AG10803 (cell line): Measurements from ENCODE around the gene GREM1.

Experiments used
- DNase-seq: peaks from one replicate; pipeline ENCODE4 v3.0.0; 2010; ENCODE audit warnings: low read depth
- H3K4me3 ChIP-seq: 2 replicates; pipeline ENCODE4 v1.5.1; 2011; ENCODE audit warnings: mild to moderate bottlenecking, low read length, control low read depth
- CTCF ChIP-seq: conservative IDR thresholded peaks from 2 replicates; pipeline ENCODE4 v1.5.1; 2011; ENCODE audit warnings: mild to moderate bottlenecking, low read length, control low read depth, inconsistent platforms

GREM1 gene

GRCh38 chr15:32709295-32710033 lies 8.3 kb upstream of the GREM1 start:
- no peak overlapping the region for H3K4me3 ChIP-seq
- TF ChIP-seq CTCF: no peak
- no peak for DNase-seq

GRCh38 chr15:32715276-32715675 lies 2.5 kb upstream of the GREM1 start:
- peak; percentile 73 for DNase-seq
- H3K4me3 ChIP-seq: no peak overlapping the region
- TF ChIP-seq CTCF: no peak

GRCh38 chr15:32716216-32716914 lies 1.4 kb upstream of the GREM1 start:
- no peak for DNase-seq
- TF ChIP-seq CTCF: no peak
- peak overlapping the region; percentile 94 for H3K4me3 ChIP-seq

- H3K4me3 ChIP-seq: peak overlapping the region; percentile 94
- DNase-seq: no peak
- TF ChIP-seq CTCF: no peak
These were observed 834 bp upstream of the GREM1 start for GRCh38 chr15:32716915-32717425.

DNA sequence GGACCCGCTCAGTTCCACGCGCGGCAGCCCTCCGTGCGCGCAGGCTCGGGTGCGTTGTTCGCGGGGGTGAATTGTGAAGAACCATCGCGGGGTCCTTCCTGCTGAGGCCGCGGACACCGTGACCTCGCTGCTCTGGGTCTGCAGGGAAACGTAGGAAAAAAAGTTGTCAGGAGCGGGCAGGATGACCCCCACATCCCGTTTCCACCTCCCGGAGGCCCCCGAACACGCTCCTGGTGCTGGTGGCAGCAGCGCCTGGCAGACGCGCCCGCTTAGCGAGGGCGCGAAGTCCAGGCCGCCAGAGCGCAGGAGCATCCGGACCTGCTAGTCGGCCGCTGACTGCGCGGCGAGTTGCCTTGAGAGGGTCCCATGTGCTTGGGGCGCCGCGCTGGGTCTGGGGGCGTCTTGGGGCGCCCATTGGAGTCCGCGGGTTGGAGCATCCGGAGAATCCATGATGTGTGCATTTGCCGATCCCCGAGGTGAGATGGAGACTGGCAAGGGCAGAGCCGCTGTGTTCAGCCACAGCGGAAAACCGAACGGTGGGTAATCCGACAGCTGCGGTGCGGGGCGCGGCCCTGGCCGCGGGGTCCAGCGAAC lies 520 bp downstream of the GREM1 start:
- DNase-seq: no peak
- no peak for TF ChIP-seq CTCF
- H3K4me3 ChIP-seq: peak overlapping the region; percentile 94

DNA sequence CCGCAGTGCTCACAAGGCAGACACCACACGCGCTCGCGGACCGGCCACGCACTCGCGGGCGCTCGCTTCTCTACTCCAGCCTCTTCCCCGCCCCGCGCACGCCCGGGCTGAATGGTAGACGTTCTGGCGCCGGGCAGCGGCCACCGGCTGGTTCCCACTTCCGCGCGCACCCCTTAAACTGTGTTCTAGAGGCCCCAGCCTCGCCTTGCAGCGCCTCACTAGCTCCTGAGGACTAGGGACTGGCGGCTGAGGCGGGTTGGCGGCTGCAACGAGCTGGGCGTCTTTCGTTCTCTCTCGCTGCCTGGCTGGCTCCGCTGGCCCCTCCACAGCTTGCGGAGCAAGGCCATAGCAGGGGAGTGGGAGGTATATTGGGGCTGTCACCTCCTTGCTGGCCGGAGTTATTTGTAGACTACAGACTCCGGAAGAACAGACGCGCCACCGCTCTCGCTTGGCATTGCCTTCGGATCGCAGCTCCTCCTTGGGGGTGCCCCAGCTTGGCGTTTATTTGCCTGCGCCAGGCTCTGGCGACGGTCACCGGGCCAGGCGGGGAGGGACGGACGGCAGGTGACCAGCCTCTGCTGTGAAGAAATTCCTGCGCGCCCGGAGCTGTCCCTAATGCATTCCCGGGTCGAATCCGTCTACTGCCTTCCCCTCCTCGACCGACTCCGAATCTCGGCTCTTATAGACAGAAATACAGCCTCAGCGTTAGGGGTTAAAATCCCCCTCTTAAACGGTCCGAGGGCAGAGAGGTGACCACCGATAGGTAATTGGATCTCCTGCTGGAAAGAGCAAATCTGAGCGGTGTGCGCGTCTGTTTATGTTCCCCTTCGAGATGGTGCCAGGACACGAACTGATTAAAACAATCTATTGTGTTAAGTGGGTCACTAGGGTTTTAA lies 1.3 kb downstream of the GREM1 start:
- no peak for DNase-seq
- no peak for TF ChIP-seq CTCF
- peak overlapping the region; percentile 94 for H3K4me3 ChIP-seq
